ENCODE measurements around the gene KYNU.

- TF ChIP-seq, protein P1, sequence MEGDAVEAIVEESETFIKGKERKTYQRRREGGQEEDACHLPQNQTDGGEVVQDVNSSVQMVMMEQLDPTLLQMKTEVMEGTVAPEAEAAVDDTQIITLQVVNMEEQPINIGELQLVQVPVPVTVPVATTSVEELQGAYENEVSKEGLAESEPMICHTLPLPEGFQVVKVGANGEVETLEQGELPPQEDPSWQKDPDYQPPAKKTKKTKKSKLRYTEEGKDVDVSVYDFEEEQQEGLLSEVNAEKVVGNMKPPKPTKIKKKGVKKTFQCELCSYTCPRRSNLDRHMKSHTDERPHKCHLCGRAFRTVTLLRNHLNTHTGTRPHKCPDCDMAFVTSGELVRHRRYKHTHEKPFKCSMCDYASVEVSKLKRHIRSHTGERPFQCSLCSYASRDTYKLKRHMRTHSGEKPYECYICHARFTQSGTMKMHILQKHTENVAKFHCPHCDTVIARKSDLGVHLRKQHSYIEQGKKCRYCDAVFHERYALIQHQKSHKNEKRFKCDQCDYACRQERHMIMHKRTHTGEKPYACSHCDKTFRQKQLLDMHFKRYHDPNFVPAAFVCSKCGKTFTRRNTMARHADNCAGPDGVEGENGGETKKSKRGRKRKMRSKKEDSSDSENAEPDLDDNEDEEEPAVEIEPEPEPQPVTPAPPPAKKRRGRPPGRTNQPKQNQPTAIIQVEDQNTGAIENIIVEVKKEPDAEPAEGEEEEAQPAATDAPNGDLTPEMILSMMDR (IDR thresholded peaks at IDR 0.05), result no peak
- no peak for TF ChIP-seq POLR2A (IDR thresholded peaks at IDR 0.05)
Observed at GRCh38 chr2:143088388-143088787, 210.9 kb downstream of the KYNU start.

All from esophagus squamous epithelium (tissue), 4 donors.